Sigmoid colon (tissue), 4 donors: ENCODE measurements around the gene SERTM1.
A peak's percentile ranks its signal among the peaks of the same experiment; 100 is the strongest.

Experiments used
- EP300 ChIP-seq, 4 donors: sonication (generic); formaldehyde crosslinking; IDR thresholded peaks; one replicate each; pipeline ENCODE4 v1.6.1; 2017; ENCODE audit warnings: antibody characterized with exemption in 4 of 4
- POLR2A ChIP-seq, 2 donors: fragments of 450-650 bp; IDR thresholded peaks; one replicate each; pipeline ENCODE4 v1.6.1; 2016; ENCODE audit warnings: antibody characterized with exemption in 2 of 2, mild to moderate bottlenecking in 2 of 2, moderate library complexity in 2 of 2
- POLR2AphosphoS5 ChIP-seq, 4 donors: sonication (generic); formaldehyde crosslinking; IDR thresholded peaks; one replicate each; pipeline ENCODE4 v1.6.1; 2017; ENCODE audit warnings: antibody characterized with exemption in 4 of 4
- TF ChIP-seq, protein P1 (sequence below), 4 experiments: fragments of 450-650 bp in 3 of 4; fragments of 200-600 bp in 1 of 4; IDR thresholded peaks; one replicate each; pipeline ENCODE4 v1.5.1; 2016 to 2019; ENCODE audit warnings: antibody characterized with exemption in 4 of 4, mild to moderate bottlenecking in 3 of 4, moderate library complexity in 2 of 4

DNA sequence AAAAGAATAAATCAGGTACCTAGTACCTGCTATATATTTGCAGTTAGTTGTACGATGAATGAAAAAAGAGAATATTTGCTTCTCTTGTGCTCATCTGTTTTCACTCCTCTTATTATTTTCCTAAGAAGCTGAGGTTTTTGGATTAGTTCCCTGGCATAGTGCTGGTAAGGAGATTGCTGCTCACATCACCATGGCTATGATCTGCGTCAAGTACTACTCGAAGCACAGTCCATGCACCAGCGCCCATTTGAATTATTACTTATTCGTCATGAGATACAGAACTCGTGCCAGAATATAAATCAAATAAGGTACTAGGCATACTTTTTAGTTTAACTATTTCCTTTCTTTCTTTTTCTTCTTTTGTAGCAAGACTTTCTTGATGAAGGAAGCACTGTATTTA is 7.1 kb downstream of the SERTM1 start:
- TF ChIP-seq, protein P1, sequence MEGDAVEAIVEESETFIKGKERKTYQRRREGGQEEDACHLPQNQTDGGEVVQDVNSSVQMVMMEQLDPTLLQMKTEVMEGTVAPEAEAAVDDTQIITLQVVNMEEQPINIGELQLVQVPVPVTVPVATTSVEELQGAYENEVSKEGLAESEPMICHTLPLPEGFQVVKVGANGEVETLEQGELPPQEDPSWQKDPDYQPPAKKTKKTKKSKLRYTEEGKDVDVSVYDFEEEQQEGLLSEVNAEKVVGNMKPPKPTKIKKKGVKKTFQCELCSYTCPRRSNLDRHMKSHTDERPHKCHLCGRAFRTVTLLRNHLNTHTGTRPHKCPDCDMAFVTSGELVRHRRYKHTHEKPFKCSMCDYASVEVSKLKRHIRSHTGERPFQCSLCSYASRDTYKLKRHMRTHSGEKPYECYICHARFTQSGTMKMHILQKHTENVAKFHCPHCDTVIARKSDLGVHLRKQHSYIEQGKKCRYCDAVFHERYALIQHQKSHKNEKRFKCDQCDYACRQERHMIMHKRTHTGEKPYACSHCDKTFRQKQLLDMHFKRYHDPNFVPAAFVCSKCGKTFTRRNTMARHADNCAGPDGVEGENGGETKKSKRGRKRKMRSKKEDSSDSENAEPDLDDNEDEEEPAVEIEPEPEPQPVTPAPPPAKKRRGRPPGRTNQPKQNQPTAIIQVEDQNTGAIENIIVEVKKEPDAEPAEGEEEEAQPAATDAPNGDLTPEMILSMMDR (IDR thresholded peaks at IDR 0.05): no peak
- TF ChIP-seq POLR2AphosphoS5 (IDR thresholded peaks at IDR 0.05): peak; percentile 27 to 67 (median 46)
- TF ChIP-seq POLR2A (IDR thresholded peaks at IDR 0.05): no peak
- peak in 1 of 4 donors; percentile 32 for TF ChIP-seq EP300 (IDR thresholded peaks at IDR 0.05)
